ENCODE results near the gene PGLYRP4.

The PGLYRP4 gene

GRCh38 chr1:153368495-153368894, 19.9 kb upstream of the PGLYRP4 start:
- Histone ChIP-seq H3K4me3 (ENCODE audit: low read length) (no peak overlapping the region), H3K9me3 (ENCODE audit: low read length) (no peaks in the 10 kb centered on the region), H3K4me1 (ENCODE audit: insufficient read depth, low read length) (no peaks in the 10 kb centered on the region), H3K36me3 (ENCODE audit: insufficient read depth, low read length) (no peaks in the 10 kb centered on the region), H3K27me3 (ENCODE audit: insufficient read depth, low read length) (peaks cover 11% of the 10 kb centered on the region), H2AFZ (ENCODE audit: low read depth, low read length) (no peak overlapping the region)

DNA sequence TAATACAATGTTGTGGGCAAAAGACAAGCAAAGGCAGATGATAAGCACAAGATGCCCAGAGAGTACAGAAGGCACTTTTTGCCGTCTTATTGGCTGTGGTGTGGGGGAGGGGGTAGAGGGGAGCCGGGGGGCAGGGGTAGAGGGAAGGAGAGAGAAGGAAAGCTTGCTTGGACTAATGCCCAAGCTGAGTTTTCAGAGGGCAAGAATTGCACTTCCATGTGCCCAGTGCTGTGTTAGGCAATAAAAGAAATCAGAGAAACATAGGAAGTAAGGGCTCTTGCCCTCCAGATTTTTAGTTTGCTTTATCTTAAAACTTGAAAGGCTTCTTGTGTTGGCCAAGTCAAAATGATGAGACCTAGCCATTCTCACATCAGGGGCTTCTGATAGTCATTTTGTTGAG, 18.4 kb upstream of the PGLYRP4 start:
- H3K4me3 ChIP-seq (ENCODE audit: low read length), result no peak overlapping the region
- peaks cover 14% of the 10 kb centered on the region for H3K27me3 ChIP-seq (ENCODE audit: insufficient read depth, low read length)
- no peaks in the 10 kb centered on the region for H3K9me3 ChIP-seq (ENCODE audit: low read length)
- no peak overlapping the region for H2AFZ ChIP-seq (ENCODE audit: low read depth, low read length)
- H3K4me1 ChIP-seq (ENCODE audit: insufficient read depth, low read length), result no peaks in the 10 kb centered on the region
- H3K36me3 ChIP-seq (ENCODE audit: insufficient read depth, low read length), result no peaks in the 10 kb centered on the region

- H3K9me3 ChIP-seq (ENCODE audit: low read length), result no peaks in the 10 kb centered on the region
- H3K27me3 ChIP-seq (ENCODE audit: insufficient read depth, low read length), result peaks cover 14% of the 10 kb centered on the region
- H3K4me1 ChIP-seq (ENCODE audit: insufficient read depth, low read length), result no peaks in the 10 kb centered on the region
- H3K36me3 ChIP-seq (ENCODE audit: insufficient read depth, low read length), result no peaks in the 10 kb centered on the region
- H3K4me3 ChIP-seq (ENCODE audit: low read length), result no peak overlapping the region
- H2AFZ ChIP-seq (ENCODE audit: low read depth, low read length), result no peak overlapping the region
These were observed 17.6 kb upstream of the PGLYRP4 start for GRCh38 chr1:153366261-153366660.

- Histone ChIP-seq H3K36me3 (ENCODE audit: insufficient read depth, low read length) (no peaks in the 10 kb centered on the region), H2AFZ (ENCODE audit: low read depth, low read length) (no peak overlapping the region), H3K9me3 (ENCODE audit: low read length) (no peaks in the 10 kb centered on the region), H3K27me3 (ENCODE audit: insufficient read depth, low read length) (peaks cover 14% of the 10 kb centered on the region), H3K4me3 (ENCODE audit: low read length) (no peak overlapping the region), H3K4me1 (ENCODE audit: insufficient read depth, low read length) (no peaks in the 10 kb centered on the region)
These were observed 17.1 kb upstream of the PGLYRP4 start for GRCh38 chr1:153365696-153366095.

- Histone ChIP-seq H3K36me3 (ENCODE audit: insufficient read depth, low read length) (no peaks in the 10 kb centered on the region), H3K4me1 (ENCODE audit: insufficient read depth, low read length) (no peaks in the 10 kb centered on the region), H2AFZ (ENCODE audit: low read depth, low read length) (no peak overlapping the region), H3K4me3 (ENCODE audit: low read length) (no peak overlapping the region), H3K9me3 (ENCODE audit: low read length) (no peaks in the 10 kb centered on the region), H3K27me3 (ENCODE audit: insufficient read depth, low read length) (peaks cover 14% of the 10 kb centered on the region)
These were observed 16.4 kb upstream of the PGLYRP4 start for GRCh38 chr1:153364766-153365666.

- Histone ChIP-seq H3K36me3 (ENCODE audit: insufficient read depth, low read length) (no peaks in the 10 kb centered on the region), H3K4me3 (ENCODE audit: low read length) (no peak overlapping the region), H3K27me3 (ENCODE audit: insufficient read depth, low read length) (peaks cover 14% of the 10 kb centered on the region), H3K9me3 (ENCODE audit: low read length) (no peaks in the 10 kb centered on the region), H2AFZ (ENCODE audit: low read depth, low read length) (no peak overlapping the region), H3K4me1 (ENCODE audit: insufficient read depth, low read length) (no peaks in the 10 kb centered on the region)
These were observed 15.5 kb upstream of the PGLYRP4 start for GRCh38 chr1:153364156-153364555.

DNA sequence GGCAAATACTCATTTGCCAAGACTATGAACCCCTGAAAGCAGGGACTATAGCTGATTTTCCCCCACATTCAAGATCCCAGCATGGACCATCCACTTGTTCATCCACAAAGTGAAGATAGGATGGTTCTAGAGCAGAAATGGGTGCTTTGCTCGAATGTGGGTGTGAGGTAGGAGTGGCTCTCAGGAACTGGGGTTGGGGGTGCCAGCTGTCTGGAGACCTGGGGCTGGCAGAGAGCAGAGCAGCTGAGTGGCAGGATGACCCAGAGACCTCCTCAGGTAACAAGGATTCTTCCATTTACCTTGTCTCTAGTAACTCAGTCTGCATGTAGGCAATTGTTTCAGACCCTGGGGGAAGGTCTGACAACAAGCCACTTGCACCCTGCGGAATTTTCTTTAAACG, 15.0 kb upstream of the PGLYRP4 start:
- Histone ChIP-seq H3K4me3 (ENCODE audit: low read length) (no peak overlapping the region), H3K9me3 (ENCODE audit: low read length) (no peaks in the 10 kb centered on the region), H3K4me1 (ENCODE audit: insufficient read depth, low read length) (no peaks in the 10 kb centered on the region), H2AFZ (ENCODE audit: low read depth, low read length) (no peak overlapping the region), H3K36me3 (ENCODE audit: insufficient read depth, low read length) (no peaks in the 10 kb centered on the region), H3K27me3 (ENCODE audit: insufficient read depth, low read length) (peaks cover 14% of the 10 kb centered on the region)

DNA sequence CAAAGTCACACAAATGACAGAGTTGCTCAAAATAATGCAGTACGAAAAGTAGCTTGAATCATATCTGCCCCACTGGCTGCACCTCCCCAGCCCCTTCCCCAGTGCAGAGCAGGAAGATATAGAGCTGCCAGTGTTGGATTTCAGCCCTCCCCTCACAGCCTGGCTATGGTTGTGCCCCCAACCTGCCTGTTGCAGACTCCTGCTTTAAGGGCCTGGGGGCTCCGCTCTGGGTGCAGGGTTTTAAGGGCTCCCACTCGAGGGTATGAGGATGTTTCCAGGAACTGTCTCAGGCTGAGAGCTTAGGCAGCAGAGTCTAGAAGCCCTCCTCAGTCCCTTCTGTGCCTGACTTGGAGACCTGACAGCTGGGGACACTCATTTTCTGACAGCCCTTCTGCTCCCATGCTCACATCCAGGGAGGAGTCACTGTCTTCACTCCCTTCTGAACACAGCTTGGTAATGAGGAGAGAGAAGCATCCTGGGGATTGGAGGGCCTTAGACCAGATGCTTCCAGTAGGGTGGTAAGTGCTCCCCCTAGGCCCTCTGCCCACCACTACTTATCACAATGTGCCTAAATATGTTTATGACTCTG, 13.6 kb upstream of the PGLYRP4 start:
- no peak overlapping the region for H2AFZ ChIP-seq (ENCODE audit: low read depth, low read length)
- no peaks in the 10 kb centered on the region for H3K9me3 ChIP-seq (ENCODE audit: low read length)
- no peak overlapping the region for H3K4me3 ChIP-seq (ENCODE audit: low read length)
- H3K36me3 ChIP-seq (ENCODE audit: insufficient read depth, low read length), result no peaks in the 10 kb centered on the region
- H3K4me1 ChIP-seq (ENCODE audit: insufficient read depth, low read length), result no peaks in the 10 kb centered on the region
- H3K27me3 ChIP-seq (ENCODE audit: insufficient read depth, low read length), result peaks cover 18% of the 10 kb centered on the region

DNA sequence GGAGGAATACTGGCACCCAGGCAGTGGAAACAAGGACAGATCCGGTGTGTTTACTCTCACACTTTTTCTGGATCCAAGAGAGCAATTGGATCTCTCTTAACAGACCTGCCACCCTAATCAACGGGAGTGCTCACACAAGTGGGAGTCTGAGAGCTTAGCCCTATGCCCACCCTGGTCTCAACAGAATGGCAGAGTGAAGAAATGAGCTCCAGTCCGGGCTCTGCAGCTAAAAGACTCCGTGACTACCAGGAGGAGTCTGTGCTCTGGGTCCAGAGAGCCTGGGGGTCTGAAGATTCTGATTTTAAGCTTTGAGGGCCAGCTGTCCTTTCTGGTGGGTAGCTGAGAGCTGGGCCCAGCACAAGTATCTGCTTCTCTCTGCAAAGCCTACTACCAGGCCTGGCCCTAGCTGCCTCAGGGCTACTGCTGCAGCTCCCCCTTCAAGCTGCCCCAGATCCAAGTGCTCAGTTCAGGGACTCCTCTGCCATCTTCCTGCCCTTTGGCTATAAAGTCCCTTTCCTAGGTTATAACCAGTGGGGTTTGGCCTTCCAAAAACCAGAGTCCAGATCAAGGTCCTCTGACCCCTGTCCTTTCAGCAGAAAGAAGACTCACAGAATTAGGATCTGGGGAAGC, 13.0 kb upstream of the PGLYRP4 start:
- H3K4me1 ChIP-seq (ENCODE audit: insufficient read depth, low read length), result no peaks in the 10 kb centered on the region
- peaks cover 22% of the 10 kb centered on the region for H3K27me3 ChIP-seq (ENCODE audit: insufficient read depth, low read length)
- no peak overlapping the region for H2AFZ ChIP-seq (ENCODE audit: low read depth, low read length)

DNA sequence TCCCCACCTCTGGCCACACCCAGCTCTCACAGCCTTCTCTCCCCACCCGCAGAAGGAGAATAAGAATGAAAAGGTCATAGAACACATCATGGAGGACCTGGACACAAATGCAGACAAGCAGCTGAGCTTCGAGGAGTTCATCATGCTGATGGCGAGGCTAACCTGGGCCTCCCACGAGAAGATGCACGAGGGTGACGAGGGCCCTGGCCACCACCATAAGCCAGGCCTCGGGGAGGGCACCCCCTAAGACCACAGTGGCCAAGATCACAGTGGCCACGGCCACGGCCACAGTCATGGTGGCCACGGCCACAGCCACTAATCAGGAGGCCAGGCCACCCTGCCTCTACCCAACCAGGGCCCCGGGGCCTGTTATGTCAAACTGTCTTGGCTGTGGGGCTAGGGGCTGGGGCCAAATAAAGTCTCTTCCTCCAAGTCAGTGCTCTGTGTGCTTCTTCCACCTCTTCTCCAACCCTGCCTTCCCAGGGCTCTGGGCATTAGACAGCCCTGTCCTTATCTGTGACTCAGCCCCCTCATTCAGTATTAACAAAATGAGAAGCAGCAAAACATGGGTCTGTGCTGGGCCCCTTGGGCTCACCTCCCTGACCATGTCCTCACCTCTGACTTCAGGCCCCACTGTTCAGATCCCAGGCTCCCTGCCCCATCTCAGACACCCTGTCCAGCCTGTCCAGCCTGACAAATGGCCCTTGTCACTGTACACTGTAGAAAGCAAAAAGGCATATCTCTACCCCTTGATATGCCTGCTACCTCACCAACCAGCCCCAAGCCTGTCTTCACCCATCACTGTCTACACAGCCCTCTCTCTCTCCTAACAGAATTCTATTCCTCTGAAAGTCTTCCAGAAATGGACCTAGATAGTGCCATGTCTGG, 12.2 kb upstream of the PGLYRP4 start:
- no peaks in the 10 kb centered on the region for H3K4me1 ChIP-seq (ENCODE audit: insufficient read depth, low read length)
- H3K4me3 ChIP-seq (ENCODE audit: low read length), result no peak overlapping the region
- H2AFZ ChIP-seq (ENCODE audit: low read depth, low read length), result no peak overlapping the region
- no peaks in the 10 kb centered on the region for H3K9me3 ChIP-seq (ENCODE audit: low read length)
- peaks cover 17% of the 10 kb centered on the region for H3K27me3 ChIP-seq (ENCODE audit: insufficient read depth, low read length)
- H3K36me3 ChIP-seq (ENCODE audit: insufficient read depth, low read length), result no peaks in the 10 kb centered on the region

More for the DNA sequence above, 13.0 kb upstream of the PGLYRP4 start:
- no peak overlapping the region for H3K4me3 ChIP-seq (ENCODE audit: low read length)
- no peaks in the 10 kb centered on the region for H3K9me3 ChIP-seq (ENCODE audit: low read length)
- no peaks in the 10 kb centered on the region for H3K36me3 ChIP-seq (ENCODE audit: insufficient read depth, low read length)

DNA sequence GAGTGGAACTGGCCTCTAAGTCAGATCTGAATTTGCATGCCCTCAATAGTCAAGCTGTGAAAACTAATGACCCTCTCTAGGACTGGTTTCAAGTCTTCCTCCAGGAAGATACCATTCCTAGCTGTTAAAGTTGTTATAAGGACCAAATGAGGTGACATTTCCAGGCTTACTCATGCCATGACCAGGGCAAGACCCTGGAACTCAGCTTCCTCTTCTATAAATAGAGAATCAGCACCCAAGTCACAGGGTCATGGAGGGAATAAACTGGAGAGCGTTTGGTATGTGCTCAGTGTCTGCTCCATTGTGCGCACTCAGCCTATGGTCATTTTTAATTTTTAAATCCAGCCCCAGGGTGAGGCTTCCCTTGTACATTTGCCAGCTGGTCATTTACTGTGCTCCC, 11.5 kb upstream of the PGLYRP4 start:
- Histone ChIP-seq H3K4me1 (ENCODE audit: insufficient read depth, low read length) (no peaks in the 10 kb centered on the region), H2AFZ (ENCODE audit: low read depth, low read length) (no peak overlapping the region), H3K9me3 (ENCODE audit: low read length) (no peaks in the 10 kb centered on the region), H3K36me3 (ENCODE audit: insufficient read depth, low read length) (no peaks in the 10 kb centered on the region), H3K4me3 (ENCODE audit: low read length) (no peak overlapping the region), H3K27me3 (ENCODE audit: insufficient read depth, low read length) (peaks cover 13% of the 10 kb centered on the region)

DNA sequence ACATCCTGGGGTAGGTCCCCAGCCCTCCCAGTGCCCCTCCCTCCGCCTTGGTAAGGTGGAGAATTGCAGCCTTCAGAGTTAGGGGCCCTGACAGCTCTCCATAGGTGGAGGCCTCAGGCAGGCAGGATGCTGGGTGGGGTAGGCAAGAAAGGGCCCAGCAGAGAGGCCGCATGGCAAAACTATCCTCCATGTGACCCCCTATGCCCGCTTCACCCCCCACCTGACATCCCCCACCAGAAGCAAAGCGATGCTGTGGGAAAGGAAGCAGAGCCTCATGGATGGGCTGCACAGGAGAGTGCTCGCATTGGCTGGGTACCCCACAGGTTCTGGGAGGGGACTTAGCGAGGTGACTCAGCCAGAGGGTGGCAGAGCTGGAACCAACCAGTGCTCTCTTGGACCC, 10.6 kb upstream of the PGLYRP4 start:
- Histone ChIP-seq H3K9me3 (ENCODE audit: low read length) (no peaks in the 10 kb centered on the region), H2AFZ (ENCODE audit: low read depth, low read length) (no peak overlapping the region), H3K4me3 (ENCODE audit: low read length) (no peak overlapping the region), H3K36me3 (ENCODE audit: insufficient read depth, low read length) (no peaks in the 10 kb centered on the region), H3K27me3 (ENCODE audit: insufficient read depth, low read length) (peaks cover 13% of the 10 kb centered on the region), H3K4me1 (ENCODE audit: insufficient read depth, low read length) (no peaks in the 10 kb centered on the region)

DNA sequence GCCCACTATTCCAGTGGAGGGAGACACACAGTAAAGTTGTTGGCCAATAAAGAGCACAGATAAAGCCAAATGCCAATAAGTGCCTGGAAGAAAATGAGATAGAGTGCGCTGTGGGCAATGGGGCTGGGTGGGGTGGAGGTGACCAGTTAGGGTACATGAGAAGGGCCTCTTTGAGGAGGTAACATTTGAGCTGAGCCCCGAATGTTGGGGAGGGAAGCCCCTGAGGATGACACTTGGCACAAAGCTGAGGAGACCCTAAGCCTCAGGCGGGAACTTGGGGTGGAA, 10.0 kb upstream of the PGLYRP4 start:
- Histone ChIP-seq H3K27me3 (ENCODE audit: insufficient read depth, low read length) (peaks cover 12% of the 10 kb centered on the region), H3K9me3 (ENCODE audit: low read length) (no peaks in the 10 kb centered on the region), H3K4me3 (ENCODE audit: low read length) (no peak overlapping the region), H3K4me1 (ENCODE audit: insufficient read depth, low read length) (no peaks in the 10 kb centered on the region), H3K36me3 (ENCODE audit: insufficient read depth, low read length) (no peaks in the 10 kb centered on the region), H2AFZ (ENCODE audit: low read depth, low read length) (no peak overlapping the region)

Data from neuron (in vitro differentiated cells).